Right atrium auricular region (tissue), 2 donors: ENCODE measurements around the gene COPZ2. TPM values are rescaled to one million over a fixed set of nuclear protein-coding genes. Genes with fewer than 3 reads are reported as not detected.
A peak's percentile ranks its signal among the peaks of the same experiment; 100 is the strongest.
"Not testable (repeated sequence)": the region's sequence is repeated elsewhere in the genome, so short reads cannot be mapped to it uniquely, and the experiment has no call there.

Experiments used
- DNase-seq: peaks from one replicate; pipeline ENCODE4 v3.0.0-alpha.2; 2019; ENCODE audit warnings: low spot score
- H3K27ac ChIP-seq, 2 donors: fragments of 200-600 bp; sonication (generic); 1 replicate in 1 of 2; 2 replicates in 1 of 2; pipeline ENCODE4 v1.5.1; 2016 to 2019
- H3K27me3 ChIP-seq, 2 donors: fragments of 200-600 bp; sonication (generic); one replicate each; pipeline versions ENCODE4 v1.5.1 to v1.6.0; 2017 to 2019
- H3K36me3 ChIP-seq: fragments of 200-600 bp; sonication (generic); one replicate; pipeline ENCODE4 v1.5.1; 2016
- H3K4me1 ChIP-seq, 2 donors: fragments of 200-600 bp; sonication (generic); one replicate each; pipeline versions ENCODE4 v1.5.1 to v1.6.0; 2017 to 2019
- H3K4me3 ChIP-seq, 2 donors: fragments of 200-600 bp; sonication (generic); 1 replicate in 1 of 2; 2 replicates in 1 of 2; pipeline ENCODE4 v1.5.1; 2017 to 2019; ENCODE audit warnings: mild to moderate bottlenecking in 1 of 2, moderate library complexity in 1 of 2
- H3K9me3 ChIP-seq, 2 donors: fragments of 200-600 bp; sonication (generic); one replicate each; pipeline ENCODE4 v1.5.1; 2019
- total RNA-seq, 2 donors: library from RNA; depleted of rRNA; stranded (reverse); fragments of >200 nt; gene quantifications; one replicate each; pipeline ENCODE4 v1.1.0, GENCODE V29; 2016
- TF ChIP-seq, protein P1 (sequence below), 2 donors: fragments of 200-600 bp; sonication (generic); IDR thresholded peaks; one replicate each; pipeline ENCODE4 v1.5.1; 2019; ENCODE audit warnings: antibody characterized with exemption in 2 of 2

Gene COPZ2
- total RNA-seq, 2 donors from 2014 or later: 43.5 to 48.1 TPM

- H3K27me3 ChIP-seq: no peaks in the 10 kb centered on the region
- TF ChIP-seq, protein P1, sequence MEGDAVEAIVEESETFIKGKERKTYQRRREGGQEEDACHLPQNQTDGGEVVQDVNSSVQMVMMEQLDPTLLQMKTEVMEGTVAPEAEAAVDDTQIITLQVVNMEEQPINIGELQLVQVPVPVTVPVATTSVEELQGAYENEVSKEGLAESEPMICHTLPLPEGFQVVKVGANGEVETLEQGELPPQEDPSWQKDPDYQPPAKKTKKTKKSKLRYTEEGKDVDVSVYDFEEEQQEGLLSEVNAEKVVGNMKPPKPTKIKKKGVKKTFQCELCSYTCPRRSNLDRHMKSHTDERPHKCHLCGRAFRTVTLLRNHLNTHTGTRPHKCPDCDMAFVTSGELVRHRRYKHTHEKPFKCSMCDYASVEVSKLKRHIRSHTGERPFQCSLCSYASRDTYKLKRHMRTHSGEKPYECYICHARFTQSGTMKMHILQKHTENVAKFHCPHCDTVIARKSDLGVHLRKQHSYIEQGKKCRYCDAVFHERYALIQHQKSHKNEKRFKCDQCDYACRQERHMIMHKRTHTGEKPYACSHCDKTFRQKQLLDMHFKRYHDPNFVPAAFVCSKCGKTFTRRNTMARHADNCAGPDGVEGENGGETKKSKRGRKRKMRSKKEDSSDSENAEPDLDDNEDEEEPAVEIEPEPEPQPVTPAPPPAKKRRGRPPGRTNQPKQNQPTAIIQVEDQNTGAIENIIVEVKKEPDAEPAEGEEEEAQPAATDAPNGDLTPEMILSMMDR (IDR thresholded peaks at IDR 0.05): no peak
- H3K4me1 ChIP-seq: peaks cover 0 to 28% of the 10 kb centered on the region in 2 donors
- no peak for DNase-seq
- peak overlapping the region in 1 of 2 donors; percentile 7 for H3K27ac ChIP-seq
- H3K36me3 ChIP-seq: no peaks in the 10 kb centered on the region
- H3K4me3 ChIP-seq: no peak overlapping the region
- no peaks in the 10 kb centered on the region for H3K9me3 ChIP-seq
These were observed 34.0 kb downstream of the COPZ2 start for GRCh38 chr17:48003417-48004151.

DNA sequence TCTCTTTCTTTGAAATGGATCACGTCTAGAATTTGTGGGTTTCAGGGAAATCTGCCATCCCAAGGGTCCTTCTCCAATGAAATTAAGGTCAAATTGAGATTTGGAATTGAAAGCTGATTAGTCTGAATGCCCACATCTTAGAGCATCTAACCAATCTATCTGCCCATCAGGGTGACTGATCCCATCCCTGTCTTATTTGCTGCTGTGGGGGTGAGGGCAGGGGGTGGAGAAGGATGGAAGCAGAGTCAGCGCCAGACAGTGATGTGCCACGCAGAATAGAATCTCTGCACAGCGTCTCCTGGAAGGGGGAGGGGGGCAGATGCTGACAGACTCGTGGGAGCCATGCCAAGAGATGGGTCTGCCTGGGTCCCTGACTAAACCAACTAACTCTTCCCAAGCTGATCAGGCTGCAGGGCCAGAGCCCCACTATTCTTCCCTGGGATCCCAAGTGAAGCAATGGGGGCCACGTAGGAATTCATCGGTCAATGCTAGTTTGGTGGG, 34.6 kb downstream of the COPZ2 start:
- DNase-seq: no peak
- H3K36me3 ChIP-seq: no peaks in the 10 kb centered on the region
- H3K4me1 ChIP-seq: peaks cover 0 to 28% of the 10 kb centered on the region in 2 donors
- H3K4me3 ChIP-seq: no peak overlapping the region
- H3K27me3 ChIP-seq: no peaks in the 10 kb centered on the region
- H3K27ac ChIP-seq: peak overlapping the region; percentile 7 to 22
- no peaks in the 10 kb centered on the region for H3K9me3 ChIP-seq
- TF ChIP-seq, protein P1 (IDR thresholded peaks at IDR 0.05): no peak

GRCh38 chr17:48002266-48002915, 35.2 kb downstream of the COPZ2 start:
- Histone ChIP-seq H3K4me1 (peaks cover 0 to 28% of the 10 kb centered on the region in 2 donors), H3K27me3 (no peaks in the 10 kb centered on the region), H3K27ac (peak overlapping the region; percentile 13 to 22), H3K9me3 (no peaks in the 10 kb centered on the region), H3K36me3 (no peaks in the 10 kb centered on the region), H3K4me3 (no peak overlapping the region)
- DNase-seq: no peak
- TF ChIP-seq, protein P1 (IDR thresholded peaks at IDR 0.05): no peak

DNA sequence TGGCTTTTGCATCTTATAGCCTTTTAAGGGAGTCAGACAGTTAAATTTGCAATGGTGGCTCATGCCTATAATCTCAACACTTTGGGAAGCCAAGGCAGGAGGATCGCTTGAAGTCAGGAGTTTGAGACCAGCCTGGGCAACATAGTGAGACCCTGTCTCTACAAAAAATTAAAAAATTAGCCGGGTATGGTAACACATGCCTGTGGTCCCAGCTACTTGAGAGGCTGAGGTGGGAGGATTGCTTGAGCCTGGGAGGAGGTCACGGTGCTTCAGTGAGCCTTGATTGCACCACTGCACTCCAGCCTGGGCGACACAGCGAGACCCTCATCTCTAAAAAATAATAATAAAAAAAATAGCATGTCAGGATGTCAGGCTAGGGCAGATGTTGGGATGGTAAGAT, 35.9 kb downstream of the COPZ2 start:
- not testable (repeated sequence) for H3K36me3 ChIP-seq, H3K4me3 ChIP-seq, H3K9me3 ChIP-seq, H3K27me3 ChIP-seq, DNase-seq, H3K27ac ChIP-seq
- H3K4me1 ChIP-seq: peaks cover 0 to 28% of the 10 kb centered on the region in 2 donors

GRCh38 chr17:48001197-48001596, 36.4 kb downstream of the COPZ2 start:
- Histone ChIP-seq H3K9me3 (no peaks in the 10 kb centered on the region), H3K27me3 (no peaks in the 10 kb centered on the region), H3K4me3 (no peak overlapping the region), H3K27ac (no peak overlapping the region), H3K4me1 (peaks cover 0 to 28% of the 10 kb centered on the region in 2 donors), H3K36me3 (no peaks in the 10 kb centered on the region)
- TF ChIP-seq, protein P1 (IDR thresholded peaks at IDR 0.05): no peak
- DNase-seq: no peak

GRCh38 chr17:47999582-47999981, 38.0 kb downstream of the COPZ2 start:
- Histone ChIP-seq H3K4me3 (no peak overlapping the region), H3K27ac (no peak overlapping the region), H3K27me3 (no peaks in the 10 kb centered on the region), H3K9me3 (no peaks in the 10 kb centered on the region), H3K4me1 (peaks cover 0 to 26% of the 10 kb centered on the region in 2 donors), H3K36me3 (no peaks in the 10 kb centered on the region)
- TF ChIP-seq, protein P1 (IDR thresholded peaks at IDR 0.05): no peak
- DNase-seq: no peak
